Right lobe of liver (tissue), 6 donors: Measurements from ENCODE around the gene NBEAL1. TPM values are rescaled to one million over a fixed set of nuclear protein-coding genes. Genes with fewer than 3 reads are reported as not detected.
"Not testable (repeated sequence)": the region's sequence is repeated elsewhere in the genome, so short reads cannot be mapped to it uniquely, and the experiment has no call there.

Source experiments
- ATAC-seq, 4 donors: fragments of 200-7000 bp; cut with Tn5 transposase; one replicate each; pipeline ENCODE4 v1.9.1; 2020; ENCODE audit warnings: mild to moderate bottlenecking in 4 of 4, moderate library complexity in 4 of 4
- DNase-seq, 3 donors: peaks; one replicate each; pipeline ENCODE4 v3.0.0-alpha.2; 2020
- H3K27ac ChIP-seq, 3 donors: fragments of 200-600 bp; one replicate each; pipeline ENCODE4 v1.8.0; 2022
- H3K27me3 ChIP-seq, 2 donors: fragments of 200-600 bp; one replicate each; pipeline ENCODE4 v1.8.0; 2022
- H3K36me3 ChIP-seq, 4 donors: fragments of 200-600 bp; sonication (generic) in 1 of 4; one replicate each; pipeline versions ENCODE4 v1.5.1 to v1.8.0; 2017 to 2022; ENCODE audit warnings: control low read depth in 1 of 4
- H3K4me1 ChIP-seq, 4 donors: fragments of 200-600 bp; sonication (generic) in 1 of 4; one replicate each; pipeline versions ENCODE4 v1.5.1 to v1.8.0; 2017 to 2022; ENCODE audit warnings: control low read depth in 1 of 4
- H3K4me3 ChIP-seq, 3 donors: fragments of 200-600 bp; one replicate each; pipeline ENCODE4 v1.8.0; 2022
- H3K9me3 ChIP-seq, 4 donors: fragments of 200-600 bp; sonication (generic) in 1 of 4; one replicate each; pipeline versions ENCODE4 v1.5.1 to v1.8.0; 2017 to 2022; ENCODE audit warnings: control low read depth in 1 of 4
- CTCF ChIP-seq, 4 donors: fragments of 200-600 bp in 3 of 4; fragments of 450-650 bp in 1 of 4; IDR thresholded peaks; one replicate each; pipeline versions ENCODE4 v1.5.1 to v1.8.0; 2016 to 2022; ENCODE audit warnings: antibody characterized with exemption in 4 of 4, mild to moderate bottlenecking in 2 of 4
- POLR2A ChIP-seq: fragments of 450-650 bp; IDR thresholded peaks from one replicate; pipeline ENCODE4 v1.6.1; 2017; ENCODE audit warnings: antibody characterized with exemption, mild to moderate bottlenecking
- WGBS: methylation state at CpG from one replicate; pipeline ENCODE4 v1.1.6; 2018; ENCODE audit warnings: low coverage, low lambda C conversion rate; ENCODE audit not compliant: insufficient coverage; ENCODE audit errors: missing lambda C conversion rate; 5-methylcytosine and 5-hydroxymethylcytosine counted together
- intact Hi-C, 2 donors: fragments of 100-400 bp; cut with DNase I; formaldehyde crosslinking; loops; one replicate each; pipeline versions ENCODE4 v1.11.2 to v1.14.1; 2022
- long read RNA-seq: library from polyadenylated mRNA; unstranded; transcript quantifications from one replicate; pipeline ENCODE4 v2.0.0, GENCODE V29; 2019
- total RNA-seq, 6 experiments: library from RNA; depleted of rRNA in 2 of 6; stranded (reverse); fragments of >200 nt in 2 of 6; fragmentation: NEBNext Ultra II Directional in 3 of 6; extraction: Animal tissue kit (Norgen Biotek cat#: 25700) in 3 of 6; gene quantifications; one replicate each; pipeline versions ENCODE4 v1.1.0 to v1.2.4, GENCODE V29; 2016 to 2023
- donor health status: DM: no; HTN: yes; CAD: no.
- donor health status: DM: no; HTN: no; CAD: no.
- donor health status: DM: no; HTN: no; CAD: no.
- donor health status: DM: no; HTN: yes; CAD: no.
- donor health status: DM: no; HTN: yes; CAD: no.

Gene NBEAL1
- total RNA-seq, result 10 to 100 TPM; 16.4 to 28.6 (median 21.9) TPM
- long read RNA-seq, partial matches to known transcripts, result 0 of 1 reads
- long read RNA-seq, other reads (novel, unspliced or antisense), result 1 of 1 reads

GRCh38 chr2:203014456-203015199, at the start of gene NBEAL1:
Gene NBEAL1, plus strand, starts transcription at chr2:203014875. Its CDS starts 1,510 bp downstream, at chr2:203016385.
- Histone ChIP-seq H3K27me3 (no peaks in the 10 kb centered on the region), H3K27ac (peak within 1 kb of the TSS; percentile 90 to 94 (median 90)), H3K36me3 (no peaks in the 10 kb centered on the region), H3K9me3 (no peaks in the 10 kb centered on the region), H3K4me1 (peaks cover 0 to 34% (median 6%) of the 10 kb centered on the region in 4 donors), H3K4me3 (peak within 1 kb of the TSS; percentile 72 to 84 (median 81))
- TF ChIP-seq CTCF (IDR thresholded peaks at IDR 0.05) (no peak), POLR2A (peak; percentile 82)
- 0% methylated on average over 9 of the region's 59 CpGs for WGBS
- ATAC-seq (peak; percentile 96 to 99 (median 96)), DNase-seq (peak; percentile 99)
- intact Hi-C loops, result no loop called here

GRCh38 chr2:202965810-202966460, 48.7 kb upstream of the NBEAL1 start:
- intact Hi-C loops, result no loop called here

GRCh38 chr2:202969404-202969803, 45.3 kb upstream of the NBEAL1 start:
- H3K4me1 ChIP-seq, H3K4me3 ChIP-seq, H3K36me3 ChIP-seq, H3K27ac ChIP-seq, H3K27me3 ChIP-seq, ATAC-seq, H3K9me3 ChIP-seq, intact Hi-C loops, DNase-seq: not testable (repeated sequence)
- 50% methylated on average over 2 of the region's 2 CpGs for WGBS

More at GRCh38 chr2:202965810-202966460, 48.7 kb upstream of the NBEAL1 start:
- H3K9me3 ChIP-seq, result no peaks in the 10 kb centered on the region
- H3K4me3 ChIP-seq, result no peak overlapping the region
- no peaks in the 10 kb centered on the region for H3K4me1 ChIP-seq
- 63% methylated on average over 5 of the region's 5 CpGs for WGBS
- no peak for DNase-seq
- peak in 2 of 4 donors; percentile 38 to 50 for ATAC-seq
- no peak for TF ChIP-seq CTCF (IDR thresholded peaks at IDR 0.05)
- no peak for TF ChIP-seq POLR2A
- no peaks in the 10 kb centered on the region for H3K27me3 ChIP-seq
- peaks cover 0 to 2% (median 0%) of the 10 kb centered on the region in 4 donors for H3K36me3 ChIP-seq
- no peak overlapping the region for H3K27ac ChIP-seq

- H3K9me3 ChIP-seq, result no peaks in the 10 kb centered on the region
- TF ChIP-seq POLR2A, result no peak
- TF ChIP-seq CTCF (IDR thresholded peaks at IDR 0.05), result no peak
- peaks cover 0 to 3% (median 0%) of the 10 kb centered on the region in 4 donors for H3K36me3 ChIP-seq
- H3K27me3 ChIP-seq, result no peaks in the 10 kb centered on the region
- DNase-seq, result no peak
- H3K4me3 ChIP-seq, result no peak overlapping the region
- H3K27ac ChIP-seq, result no peak overlapping the region
- no peak for ATAC-seq
- 94% methylated on average over 3 of the region's 3 CpGs for WGBS
- intact Hi-C loops, result no loop called here
- no peaks in the 10 kb centered on the region for H3K4me1 ChIP-seq
Measured at GRCh38 chr2:202976809-202977208, 37.9 kb upstream of the NBEAL1 start.
